Activated naive CD4-positive, alpha-beta T cell treated with anti-CD3 and anti-CD28 coated beads, Interleukin-2, amount 50 U/mL, for 16 hours (primary cell): ENCODE results near the gene C1QTNF8.

Experiments
- DNase-seq: peaks from one replicate; pipeline ENCODE4 v3.0.0-alpha.2; 2020

The C1QTNF8 gene

GRCh38 chr16:1096169-1097082 is at the start of gene C1QTNF8:
C1QTNF8 (minus strand) TSS chr16:1096244; CDS start chr16:1094922, 1,322 bp downstream.
- DNase-seq: no peak

GRCh38 chr16:1145383-1146100 is 49.5 kb upstream of the C1QTNF8 start:
- DNase-seq: no peak

- DNase-seq: no peak
Measured at GRCh38 chr16:1144476-1145382, 48.7 kb upstream of the C1QTNF8 start.

- DNase-seq: no peak
Measured at GRCh38 chr16:1143761-1144450, 47.9 kb upstream of the C1QTNF8 start.

- DNase-seq: no peak
Measured at GRCh38 chr16:1142911-1143310, 46.9 kb upstream of the C1QTNF8 start.

- DNase-seq: no peak
Measured at GRCh38 chr16:1141716-1142115, 45.7 kb upstream of the C1QTNF8 start.

- DNase-seq: no peak
Measured at GRCh38 chr16:1141191-1141590, 45.1 kb upstream of the C1QTNF8 start.

GRCh38 chr16:1140582-1141162 is 44.6 kb upstream of the C1QTNF8 start:
- no peak for DNase-seq

GRCh38 chr16:1137604-1138003 is 41.6 kb upstream of the C1QTNF8 start:
- no peak for DNase-seq

- DNase-seq: no peak
Measured at GRCh38 chr16:1135459-1135825, 39.4 kb upstream of the C1QTNF8 start.

GRCh38 chr16:1134776-1135458 is 38.9 kb upstream of the C1QTNF8 start:
- DNase-seq: no peak

- no peak for DNase-seq
Measured at GRCh38 chr16:1133810-1134520, 37.9 kb upstream of the C1QTNF8 start.

GRCh38 chr16:1133271-1133670 is 37.2 kb upstream of the C1QTNF8 start:
- no peak for DNase-seq

- DNase-seq: no peak
Measured at GRCh38 chr16:1132431-1132830, 36.4 kb upstream of the C1QTNF8 start.

- no peak for DNase-seq
Measured at GRCh38 chr16:1131378-1131994, 35.4 kb upstream of the C1QTNF8 start.

- no peak for DNase-seq
Measured at GRCh38 chr16:1130382-1130781, 34.3 kb upstream of the C1QTNF8 start.

- no peak for DNase-seq
Measured at GRCh38 chr16:1129106-1129960, 33.3 kb upstream of the C1QTNF8 start.

- no peak for DNase-seq
Measured at GRCh38 chr16:1127971-1128715, 32.1 kb upstream of the C1QTNF8 start.

- no peak for DNase-seq
Measured at GRCh38 chr16:1127101-1127500, 31.1 kb upstream of the C1QTNF8 start.
